H1 (cell line): Measurements from ENCODE around the gene DDX56. TPM values are rescaled to one million over a fixed set of nuclear protein-coding genes. Genes with fewer than 3 reads are reported as not detected.

Source experiments
- CTCF ChIA-PET: fragments of 300-600 bp; sonication (Branson Sonifier 250); formaldehyde crosslinking; loops from one replicate; lab custom pipeline; 2021; ENCODE audit not compliant: partially characterized antibody; lab: Charles Lee
- POLR2A ChIA-PET: fragments of 300-600 bp; sonication (Branson Sonifier 250); formaldehyde crosslinking; loops from one replicate; lab custom pipeline; 2021; ENCODE audit warnings: inconsistent platforms; ENCODE audit not compliant: partially characterized antibody; lab: Charles Lee
- DNase-seq, 2 experiments: peaks; one replicate each; pipeline versions ENCODE4 v3.0.0 to v3.0.0-alpha.2; 2010 to 2022; ENCODE audit warnings: low spot score in 2 of 2, low read depth in 1 of 2, mixed read lengths in 1 of 2
- FAIRE-seq: peaks from 2 replicates; lab custom pipeline; 2011; peaks lifted over from hg19 to GRCh38; lab: Jason Lieb, UNC
- H2AFZ ChIP-seq: 2 replicates; pipeline ENCODE4 v1.8.1; 2012; ENCODE audit warnings: low read length, inconsistent platforms
- H2AK5ac ChIP-seq: 2 replicates; pipeline ENCODE4 v1.6.1; 2013; ENCODE audit warnings: low read depth, low read length
- H2BK120ac ChIP-seq: replicated peaks from 2 replicates; pipeline ENCODE3; 2013; ENCODE audit warnings: low read depth, low read length, inconsistent platforms
- H2BK12ac ChIP-seq: 2 replicates; pipeline ENCODE4 v1.6.1; 2013; ENCODE audit warnings: low read depth, low read length
- H2BK15ac ChIP-seq: 2 replicates; pipeline ENCODE4 v1.6.1; 2013; ENCODE audit warnings: low read length
- H2BK20ac ChIP-seq: 2 replicates; pipeline ENCODE4 v1.6.1; 2013; ENCODE audit warnings: low read length
- H2BK5ac ChIP-seq: 2 replicates; pipeline ENCODE4 v1.6.1; 2013; ENCODE audit warnings: low read depth, low read length
- H3K14ac ChIP-seq: 2 replicates; pipeline ENCODE4 v1.6.1; 2013; ENCODE audit warnings: inconsistent platforms; ENCODE audit not compliant: insufficient read length
- H3K18ac ChIP-seq: 2 replicates; pipeline ENCODE4 v1.6.1; 2013; ENCODE audit warnings: low read length; ENCODE audit errors: extremely low read depth
- H3K23ac ChIP-seq: 2 replicates; pipeline ENCODE4 v1.6.1; 2013; ENCODE audit warnings: inconsistent platforms; ENCODE audit not compliant: insufficient read length
- H3K23me2 ChIP-seq: 2 replicates; pipeline ENCODE4 v1.6.1; 2013; ENCODE audit warnings: low read depth, low read length
- H3K27ac ChIP-seq: 2 replicates; pipeline ENCODE4 v1.6.1; 2011; ENCODE audit warnings: low read depth, low read length, inconsistent platforms
- H3K27me3 ChIP-seq, 4 experiments: replicated peaks in 1 of 4; 1 replicate in 1 of 4; 2 replicates in 3 of 4; pipeline versions ENCODE4 v1.6.1 to v1.8.1; 2011 to 2013; ENCODE audit warnings: low read length in 3 of 4, mild to moderate bottlenecking in 3 of 4, inconsistent platforms in 2 of 4, mixed read lengths in 2 of 4, moderate library complexity in 1 of 4; ENCODE audit not compliant: control insufficient read depth in 3 of 4, insufficient read depth in 3 of 4; ENCODE audit errors: extremely low read depth in 1 of 4
- H3K36me3 ChIP-seq, 4 experiments: 2 replicates each; pipeline versions ENCODE4 v1.6.1 to v1.8.1; 2011 to 2013; ENCODE audit warnings: mild to moderate bottlenecking in 4 of 4, low read length in 3 of 4, moderate library complexity in 2 of 4, control low read depth in 1 of 4, inconsistent platforms in 1 of 4; ENCODE audit not compliant: insufficient read depth in 4 of 4, control insufficient read depth in 2 of 4
- H3K4ac ChIP-seq: replicated peaks from 2 replicates; pipeline ENCODE3; 2013; ENCODE audit warnings: low read length, low read depth, mixed read lengths, inconsistent platforms; ENCODE audit not compliant: insufficient read length
- H3K4me1 ChIP-seq, 4 experiments: replicated peaks in 1 of 4; 1 replicate in 1 of 4; 2 replicates in 3 of 4; pipeline versions ENCODE4 v1.6.1 to v1.8.1; 2011 to 2013; ENCODE audit warnings: low read length in 3 of 4, inconsistent platforms in 2 of 4, mixed read lengths in 1 of 4; ENCODE audit not compliant: insufficient read depth in 4 of 4, control insufficient read depth in 3 of 4
- H3K4me2 ChIP-seq, 2 experiments: 2 replicates each; pipeline versions ENCODE4 v1.6.1 to v1.8.1; 2011 to 2013; ENCODE audit warnings: low read depth in 2 of 2, low read length in 2 of 2, control low read depth in 1 of 2, inconsistent platforms in 1 of 2, mild to moderate bottlenecking in 1 of 2; ENCODE audit not compliant: insufficient read depth in 1 of 2
- H3K4me3 ChIP-seq, 4 experiments: fragments of 200-600, 300-600 bp in 1 of 4; sonication (generic), shearing (Covaris generic), sonication (Bioruptor Twin) in 1 of 4; 2 replicates each; pipeline versions ENCODE4 v1.5.1 to v1.8.1; 2011 to 2016; ENCODE audit warnings: low read length in 4 of 4, low read depth in 3 of 4, control low read depth in 2 of 4, inconsistent platforms in 2 of 4, mild to moderate bottlenecking in 2 of 4, mixed read lengths in 1 of 4, moderate library complexity in 1 of 4; ENCODE audit not compliant: insufficient read depth in 2 of 4; ENCODE audit errors: extremely low read depth in 1 of 4
- H3K56ac ChIP-seq: replicated peaks from 2 replicates; pipeline ENCODE3; 2013; ENCODE audit warnings: low read depth, mild to moderate bottlenecking, mixed read lengths, low read length, inconsistent platforms; ENCODE audit not compliant: insufficient read length
- H3K79me1 ChIP-seq: 2 replicates; pipeline ENCODE4 v1.6.1; 2013; ENCODE audit warnings: low read depth, low read length, control low read depth
- H3K79me2 ChIP-seq, 2 experiments: 2 replicates each; pipeline versions ENCODE4 v1.6.1 to v1.8.1; 2012 to 2013; ENCODE audit warnings: low read length in 2 of 2, mild to moderate bottlenecking in 2 of 2, inconsistent platforms in 1 of 2; ENCODE audit not compliant: insufficient read depth in 2 of 2, control insufficient read depth in 1 of 2
- H3K9ac ChIP-seq, 4 experiments: replicated peaks in 1 of 4; 1 replicate in 1 of 4; 2 replicates in 3 of 4; pipeline versions ENCODE4 v1.6.1 to v1.8.1; 2011 to 2013; ENCODE audit warnings: low read depth in 3 of 4, low read length in 3 of 4, control low read depth in 2 of 4, mild to moderate bottlenecking in 2 of 4, moderate library complexity in 2 of 4, inconsistent platforms in 1 of 4; ENCODE audit errors: extremely low read depth in 1 of 4
- H3K9me3 ChIP-seq, 2 experiments: 2 replicates each; pipeline versions ENCODE4 v1.6.1 to v1.8.1; 2012 to 2013; ENCODE audit warnings: mild to moderate bottlenecking in 2 of 2, moderate library complexity in 2 of 2, control low read depth in 1 of 2, inconsistent platforms in 1 of 2, low read depth in 1 of 2, low read length in 1 of 2, mixed read lengths in 1 of 2; ENCODE audit not compliant: insufficient read depth in 2 of 2
- H4K20me1 ChIP-seq, 2 experiments: replicated peaks in 1 of 2; 2 replicates each; pipeline versions ENCODE3 to v1.8.1; 2011 to 2013; ENCODE audit warnings: inconsistent platforms in 2 of 2, low read length in 2 of 2, mild to moderate bottlenecking in 1 of 2; ENCODE audit not compliant: insufficient read depth in 2 of 2, control insufficient read depth in 1 of 2
- H4K5ac ChIP-seq: 2 replicates; pipeline ENCODE4 v1.6.1; 2013; ENCODE audit warnings: low read length, low read depth, mixed read lengths, inconsistent platforms; ENCODE audit not compliant: insufficient read length
- H4K8ac ChIP-seq: 2 replicates; pipeline ENCODE4 v1.8.0; 2013; ENCODE audit warnings: mild to moderate bottlenecking, moderate library complexity, low read length, inconsistent platforms; ENCODE audit not compliant: insufficient read depth; ENCODE audit errors: extremely low read depth
- H4K91ac ChIP-seq: replicated peaks from 2 replicates; pipeline ENCODE3; 2013; ENCODE audit warnings: low read length, mixed read lengths, inconsistent platforms; ENCODE audit not compliant: insufficient read length
- BCL11A ChIP-seq, 2 experiments: IDR thresholded peaks; one replicate each; pipeline ENCODE4 v1.6.1; 2011; ENCODE audit warnings: low read depth in 2 of 2, low read length in 2 of 2, mild to moderate bottlenecking in 2 of 2
- CHD1 ChIP-seq: IDR thresholded peaks from 2 replicates; pipeline ENCODE4 v1.6.1; 2012; ENCODE audit warnings: low read depth, low read length, improper control_type of control experiment
- CTBP2 ChIP-seq: IDR thresholded peaks from 2 replicates; pipeline ENCODE4 v1.7.0; 2011; ENCODE audit warnings: borderline replicate concordance, mild to moderate bottlenecking, moderate library complexity, mixed read lengths, low read length; ENCODE audit not compliant: insufficient read depth, insufficient read length
- EZH2 ChIP-seq: fragments of 200-600 bp; sonication (generic); IDR thresholded peaks from 2 replicates; pipeline ENCODE4 v1.7.1; 2012; ENCODE audit warnings: low read depth, mild to moderate bottlenecking, moderate library complexity, low read length, inconsistent platforms; ENCODE audit not compliant: severe bottlenecking
- GTF2F1 ChIP-seq: IDR thresholded peaks from 2 replicates; pipeline ENCODE4 v1.6.1; 2012; ENCODE audit warnings: low read depth, low read length, improper control_type of control experiment, borderline replicate concordance
- POU5F1 ChIP-seq: IDR thresholded peaks from 2 replicates; pipeline ENCODE4 v1.6.1; 2011; ENCODE audit warnings: low read depth, mild to moderate bottlenecking, low read length, moderate library complexity
- RBBP5 ChIP-seq: IDR thresholded peaks from 2 replicates; pipeline ENCODE4 v1.7.1; 2012; ENCODE audit warnings: low read depth, mild to moderate bottlenecking, inconsistent platforms, low read length, moderate library complexity, borderline replicate concordance
- RNF2 ChIP-seq: fragments of 200-900, 300-1000 bp; sonication (generic); IDR thresholded peaks from 2 replicates; pipeline ENCODE4 v1.7.1; 2016; ENCODE audit warnings: borderline replicate concordance, low read depth, mild to moderate bottlenecking, antibody characterized with exemption, low read length; ENCODE audit not compliant: poor library complexity, severe bottlenecking; ENCODE audit errors: missing control alignments
- SP2 ChIP-seq: IDR thresholded peaks from 2 replicates; pipeline ENCODE4 v1.6.1; 2012; ENCODE audit warnings: mild to moderate bottlenecking, low read length, inconsistent platforms
- SP4 ChIP-seq: IDR thresholded peaks from 2 replicates; pipeline ENCODE4 v1.6.1; 2012; ENCODE audit warnings: low read length, inconsistent platforms
- SRF ChIP-seq: IDR thresholded peaks from 2 replicates; pipeline ENCODE4 v1.6.1; 2011; ENCODE audit warnings: mild to moderate bottlenecking, low read depth, low read length, moderate library complexity
- TAF1 ChIP-seq: IDR thresholded peaks from 2 replicates; pipeline ENCODE4 v1.6.1; 2011; ENCODE audit warnings: mild to moderate bottlenecking, low read depth, low read length
- whole genome bisulfite sequencing, 2 experiments: shearing (Covaris generic) in 1 of 2; methylation state at CpG; one replicate each; pipeline versions ENCODE4 v1.1.6 to v1.1.7; 2013 to 2015; ENCODE audit warnings: low lambda C conversion rate in 2 of 2, mixed read lengths in 2 of 2, inconsistent platforms in 1 of 2, low coverage in 1 of 2, missing lambda C conversion rate in 1 of 2; ENCODE audit not compliant: insufficient replicate concordance in 2 of 2, insufficient coverage in 1 of 2, insufficient read length in 1 of 2; ENCODE audit errors: extremely low coverage in 1 of 2, missing lambda C conversion rate in 1 of 2; 5-methylcytosine and 5-hydroxymethylcytosine counted together
- polyA plus RNA-seq, 7 experiments: library from polyadenylated mRNA; depleted of rRNA in 3 of 7; stranded (reverse) in 5 of 7; unstranded in 2 of 7; fragments of >200 nt in 5 of 7; fragments of 200-250 nt in 2 of 7; gene quantifications; 1 replicate in 5 of 7; 2 replicates in 1 of 7; 4 replicates in 1 of 7; pipeline versions ENCODE4 v1.2.1 to v1.2.3, GENCODE V29; 2011 to 2013; ENCODE audit warnings: missing spikeins in 2 of 7, mixed read lengths in 2 of 7
- total RNA-seq: library from RNA; stranded (reverse); fragmentation: NEBNext Ultra II Directional; extraction: Animal tissue kit (Norgen Biotek cat#: 25700); gene quantifications from 2 replicates; pipeline ENCODE4 v1.2.1, GENCODE V29; 2021

The DDX56 gene
- total and polyA plus RNA-seq, 2 of the 8 experiments (the other 6 are each of a cell fraction or from before 2014, with no cell fraction given), result 56.9 to 81.6 TPM

- peaks cover 2 to 27% of the 10 kb centered on the region in 2 experiments for H4K20me1 ChIP-seq
- peaks cover 0 to 4% (median 3%) of the 10 kb centered on the region in 4 experiments; a peak in 5 of 7 replicates for H3K4me1 ChIP-seq
- H4K91ac ChIP-seq, result no peak overlapping the region
- H3K9ac ChIP-seq, result no peak overlapping the region
- no peak overlapping the region for H3K4ac ChIP-seq
- 94% methylated on average over 17 of the region's 17 CpGs; no CpG with 5 or more reads in 1 of the 2 experiments for WGBS, 2 experiments
- H3K18ac ChIP-seq, result no peak overlapping the region
- H3K9me3 ChIP-seq, result no peaks in the 10 kb centered on the region
- H3K4me2 ChIP-seq, result no peak overlapping the region
- no peak overlapping the region for H4K8ac ChIP-seq
- H2BK20ac ChIP-seq, result no peak overlapping the region
- ChIA-PET POLR2A (interaction anchor here (0.6 to 8.6 kb wide), 12 partner anchors 7 to 315 kb away, joined by 3 to 89 read pairs (median 3); partner anchors contain the start of genes NUDCD3 and TMED4), CTCF (interaction anchor here (1.1 to 10.2 kb wide), 4 partner anchors 12 to 89 kb away, joined by 3 to 98 read pairs (median 3); partner anchors contain the start of gene NPC1L1)
- no peak overlapping the region for H2BK15ac ChIP-seq
- DNase-seq, result no peak
- peaks cover 0 to 15% of the 10 kb centered on the region in 2 experiments; a peak in 2 of 4 replicates for H3K79me2 ChIP-seq
- peaks cover 8% of the 10 kb centered on the region; the same call in 1 of the 2 replicates for H3K23me2 ChIP-seq
- H3K23ac ChIP-seq, result no peak overlapping the region
- peaks cover 4% of the 10 kb centered on the region for H3K79me1 ChIP-seq
- no peak overlapping the region for H2AK5ac ChIP-seq
- H3K27ac ChIP-seq, result no peak overlapping the region
- no peak overlapping the region for H3K56ac ChIP-seq
- no peak overlapping the region for H3K4me3 ChIP-seq
- FAIRE-seq, result no peak
- H4K5ac ChIP-seq, result no peak overlapping the region
- H2BK5ac ChIP-seq, result no peak overlapping the region
- no peak overlapping the region for H2BK12ac ChIP-seq
- H2AFZ ChIP-seq, result no peak overlapping the region
- H3K27me3 ChIP-seq, result no peaks in the 10 kb centered on the region
- TF ChIP-seq CTBP2 (no peak), RBBP5 (no peak), GTF2F1 (no peak), POU5F1 (no peak), SP2 (no peak), CHD1 (no peak), TAF1 (no peak), EZH2 (no peak), RNF2 (no peak), BCL11A (IDR thresholded peaks at IDR 0.05; ENCODE audit: low read depth in 2 of 2, low read length in 2 of 2) (no peak), SRF (no peak), SP4 (no peak)
- peaks cover 52 to 72% (median 69%) of the 10 kb centered on the region in 4 experiments for H3K36me3 ChIP-seq
- H2BK120ac ChIP-seq, result no peak overlapping the region
- H3K14ac ChIP-seq, result no peak overlapping the region
These were observed 4.7 kb downstream of the DDX56 start for GRCh38 chr7:44568771-44569560.
